HG02884 (cell line): Measurements from ENCODE around the gene VPS41.

Source experiments
- ATAC-seq: cut with Tn5 transposase; IDR thresholded peaks from one replicate; pipeline ENCODE4 v1.9.1; 2021; ENCODE audit warnings: mild to moderate bottlenecking, moderate library complexity; ENCODE audit not compliant: unreplicated experiment

Gene VPS41

GRCh38 chr7:38817526-38817925 lies 91.5 kb downstream of the VPS41 start:
- no peak for ATAC-seq

DNA sequence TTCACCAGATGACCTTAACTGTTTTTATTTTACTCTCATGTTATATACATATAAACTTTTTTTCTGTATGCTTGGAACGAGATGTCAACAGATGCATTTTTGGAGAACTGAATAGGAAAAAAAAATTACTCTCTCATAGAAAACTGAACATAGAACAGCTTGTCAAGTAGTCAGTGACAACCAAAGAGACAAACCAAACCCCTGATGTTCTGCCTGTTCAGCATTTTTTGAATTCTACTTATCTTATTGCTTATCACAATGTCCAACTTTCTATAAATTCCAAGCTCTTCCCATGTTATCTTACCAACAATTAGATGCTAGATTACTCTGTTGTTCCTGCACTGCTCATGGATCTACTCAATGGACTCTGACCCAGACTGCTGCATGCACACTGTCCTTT lies 95.2 kb downstream of the VPS41 start:
- no peak for ATAC-seq

- no peak for ATAC-seq
These were observed 102.1 kb downstream of the VPS41 start for GRCh38 chr7:38806912-38807311.

DNA sequence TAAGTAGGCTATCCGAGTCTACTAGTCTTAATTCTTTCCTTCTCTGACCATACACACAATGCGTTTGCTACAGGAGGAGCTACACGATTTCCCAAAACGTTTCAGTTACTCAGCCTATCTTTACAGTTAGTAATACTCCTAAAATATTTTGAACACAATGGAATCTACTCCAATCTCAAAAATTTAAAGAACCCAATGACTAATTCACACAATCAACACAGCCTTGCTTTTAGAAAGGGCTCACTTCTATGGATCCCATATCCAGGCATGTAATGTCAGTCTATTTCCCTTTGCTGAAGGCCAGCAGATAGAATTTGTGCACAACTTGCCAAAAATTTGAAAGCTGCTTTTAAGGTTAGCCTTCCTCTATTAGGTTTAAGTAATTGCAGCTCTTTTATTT lies 107.2 kb downstream of the VPS41 start:
- ATAC-seq = no peak

DNA sequence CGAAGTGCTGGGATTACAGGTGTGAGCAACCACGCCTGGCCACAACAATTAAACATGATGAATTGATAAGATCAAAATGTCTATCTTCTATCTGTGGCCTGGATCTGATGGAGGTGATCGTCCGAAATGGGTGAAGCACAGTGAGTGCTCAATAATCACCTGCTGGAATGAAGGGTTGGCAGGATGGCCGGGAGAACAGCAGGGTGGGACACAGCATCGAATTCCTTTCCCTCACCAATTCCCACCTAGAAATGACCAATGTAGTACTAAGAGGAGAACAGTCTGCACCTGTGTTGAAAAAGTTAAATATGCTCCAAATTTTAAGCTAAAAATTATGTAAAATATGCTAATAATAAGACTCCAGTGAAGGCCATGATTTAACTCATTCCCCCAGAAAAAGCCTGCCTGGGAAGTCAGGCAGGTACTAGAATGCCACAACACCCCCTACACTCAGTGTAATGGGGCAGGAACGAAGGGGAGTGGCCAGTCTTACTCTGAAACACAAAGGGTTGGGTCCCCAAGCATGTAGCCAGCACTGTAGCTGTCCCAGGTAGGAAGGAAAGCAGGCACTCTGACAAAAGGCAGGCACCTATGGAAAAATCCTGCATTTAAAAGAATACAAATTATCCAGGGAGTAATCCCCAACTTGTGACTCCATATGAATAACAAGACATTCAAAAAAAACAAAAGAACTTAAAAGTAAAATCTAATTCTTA lies 110.3 kb downstream of the VPS41 start:
- ATAC-seq = no peak

GRCh38 chr7:38796626-38797501 lies 112.1 kb downstream of the VPS41 start:
- ATAC-seq = no peak

- no peak for ATAC-seq
These were observed 113.4 kb downstream of the VPS41 start for GRCh38 chr7:38795593-38795992.

DNA sequence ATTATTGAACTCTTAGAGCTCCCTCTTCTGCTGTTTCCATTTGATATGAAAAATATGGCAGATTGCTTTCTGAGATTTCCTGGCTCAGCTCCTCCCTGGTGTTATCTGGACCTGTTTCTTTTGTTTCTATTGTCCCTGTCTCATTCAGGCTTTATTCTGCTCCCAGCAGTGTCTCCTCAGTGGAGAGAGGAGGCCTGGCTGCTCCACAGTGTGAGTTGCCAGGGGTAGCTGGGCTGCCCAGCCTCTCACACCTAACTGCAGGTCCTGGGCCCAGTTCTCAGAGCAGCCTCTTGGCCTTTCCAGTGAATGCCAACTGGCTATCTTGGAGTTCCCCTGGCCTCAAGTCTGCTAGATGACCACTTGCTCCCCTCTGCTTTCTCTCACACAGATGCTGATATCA lies 127.0 kb downstream of the VPS41 start:
- ATAC-seq = no peak

GRCh38 chr7:38777609-38778008 lies 131.4 kb downstream of the VPS41 start:
- ATAC-seq = no peak

- no peak for ATAC-seq
These were observed 133.3 kb downstream of the VPS41 start for GRCh38 chr7:38775506-38776175.

GRCh38 chr7:38773430-38773829 lies 135.6 kb downstream of the VPS41 start:
- ATAC-seq = no peak

- ATAC-seq = no peak
These were observed 148.8 kb downstream of the VPS41 start for GRCh38 chr7:38760226-38760625.

DNA sequence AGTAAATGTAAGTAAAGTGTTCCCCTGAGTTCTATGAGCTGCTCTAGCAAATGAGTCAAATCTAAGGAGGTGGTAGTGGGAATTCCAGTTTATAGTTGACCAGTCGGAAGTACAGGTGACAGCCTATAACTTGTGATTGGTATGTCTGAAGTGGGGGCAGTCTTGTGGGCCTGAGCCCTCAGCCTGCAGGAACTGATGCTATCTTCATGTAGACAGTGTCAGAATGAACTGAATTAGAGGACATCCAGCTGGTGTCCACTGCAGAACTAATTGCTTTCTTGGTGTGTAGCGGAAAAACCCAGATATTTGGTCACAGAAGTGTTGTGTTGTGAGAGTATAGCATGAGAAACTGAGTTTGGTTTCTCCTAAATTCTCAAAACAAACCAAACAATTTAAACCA lies 150.0 kb downstream of the VPS41 start:
- no peak for ATAC-seq

DNA sequence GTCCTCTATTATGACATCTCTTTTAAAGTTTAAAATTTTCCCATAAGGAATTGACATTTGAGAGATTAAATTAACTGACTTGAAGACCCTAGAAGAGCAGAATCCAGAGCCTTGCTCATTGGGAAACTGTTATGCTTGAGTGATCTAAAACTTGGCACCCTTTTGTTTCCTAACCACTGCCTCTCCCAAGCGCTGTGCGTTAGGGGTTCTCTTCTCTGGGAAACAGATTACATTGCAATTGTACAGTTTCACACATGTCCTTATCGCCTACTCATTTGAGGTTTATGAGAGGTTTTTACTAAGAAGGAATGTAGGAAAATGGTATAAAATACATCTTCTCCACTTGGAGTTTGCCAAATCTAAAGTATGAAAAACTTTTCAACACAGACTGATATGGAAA lies 151.1 kb downstream of the VPS41 start:
- no peak for ATAC-seq

GRCh38 chr7:38756521-38756920 lies 152.5 kb downstream of the VPS41 start:
- ATAC-seq = no peak

GRCh38 chr7:38753347-38753746 lies 155.6 kb downstream of the VPS41 start:
- no peak for ATAC-seq

DNA sequence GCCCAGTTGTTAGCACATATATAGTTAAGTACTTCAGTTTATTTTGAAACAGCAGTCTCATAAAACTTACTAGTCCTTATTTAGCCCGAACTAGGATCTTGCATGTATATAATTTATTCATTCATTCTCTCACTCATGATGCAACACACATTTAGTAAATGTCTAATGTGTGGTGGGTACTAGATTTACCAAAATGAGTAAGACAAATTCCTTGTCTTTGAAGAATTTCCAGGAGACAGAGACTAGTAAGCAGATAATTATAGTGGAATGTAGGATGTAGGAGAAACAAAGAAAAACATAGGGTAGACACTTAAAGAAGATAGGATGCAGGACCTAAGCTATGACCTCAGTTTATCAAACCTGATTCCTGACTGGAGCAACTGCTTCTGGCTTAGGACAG lies 157.6 kb downstream of the VPS41 start:
- ATAC-seq = no peak

DNA sequence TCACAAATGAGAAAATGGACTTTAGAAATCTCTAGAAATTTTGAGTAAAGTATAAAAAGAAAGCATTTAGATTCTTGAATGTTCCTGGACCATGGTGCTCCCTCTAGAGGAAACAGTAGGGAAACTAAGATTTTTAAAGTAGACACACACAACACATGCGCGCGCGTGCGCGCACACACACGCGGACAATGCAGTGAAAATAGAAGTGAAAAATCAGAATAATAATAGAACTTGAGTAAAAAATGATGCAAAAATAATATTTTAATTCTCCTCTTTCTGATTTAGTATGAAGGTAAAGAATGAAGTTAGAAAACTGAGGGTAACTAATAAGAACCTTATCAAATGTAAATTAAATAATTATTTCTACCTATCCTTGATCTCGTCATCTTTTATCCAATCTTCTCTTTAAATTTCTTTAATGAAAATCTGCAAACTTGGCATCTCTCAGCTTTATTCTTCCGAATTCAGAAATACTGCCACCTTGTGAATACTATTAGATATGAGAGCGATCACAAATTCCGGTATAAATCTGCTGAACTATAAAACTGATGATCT lies 160.9 kb downstream of the VPS41 start:
- no peak for ATAC-seq

- ATAC-seq = no peak
These were observed 162.6 kb downstream of the VPS41 start for GRCh38 chr7:38746438-38746837.

DNA sequence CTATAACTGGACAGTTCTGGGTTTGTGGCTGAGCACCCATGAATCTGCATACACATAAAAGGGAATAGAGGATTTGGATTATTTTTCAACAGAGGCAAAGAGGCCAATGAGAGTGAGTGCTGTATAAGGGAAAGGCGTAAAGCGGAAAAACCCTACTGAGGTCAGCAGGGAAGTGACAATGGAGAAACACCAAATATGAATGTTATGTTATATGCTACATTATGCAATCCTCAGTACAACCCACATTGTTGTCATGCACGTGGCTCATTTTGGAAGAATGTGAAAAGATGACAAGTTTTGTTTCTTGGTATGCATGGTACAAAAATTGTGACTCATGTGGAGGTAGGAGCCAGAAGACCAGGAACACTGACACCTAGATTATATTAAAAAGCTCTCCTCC lies 164.2 kb downstream of the VPS41 start:
- ATAC-seq = no peak

GRCh38 chr7:38743899-38744298 lies 165.1 kb downstream of the VPS41 start:
- no peak for ATAC-seq
